DMS53 (cell line): ENCODE results near the gene SNX22.
A peak's percentile ranks its signal among the peaks of the same experiment; 100 is the strongest.

Source experiments
- DNase-seq: peaks from one replicate; lab custom pipeline; 2025; lab: John Stamatoyannopoulos, UW

Gene SNX22

DNA sequence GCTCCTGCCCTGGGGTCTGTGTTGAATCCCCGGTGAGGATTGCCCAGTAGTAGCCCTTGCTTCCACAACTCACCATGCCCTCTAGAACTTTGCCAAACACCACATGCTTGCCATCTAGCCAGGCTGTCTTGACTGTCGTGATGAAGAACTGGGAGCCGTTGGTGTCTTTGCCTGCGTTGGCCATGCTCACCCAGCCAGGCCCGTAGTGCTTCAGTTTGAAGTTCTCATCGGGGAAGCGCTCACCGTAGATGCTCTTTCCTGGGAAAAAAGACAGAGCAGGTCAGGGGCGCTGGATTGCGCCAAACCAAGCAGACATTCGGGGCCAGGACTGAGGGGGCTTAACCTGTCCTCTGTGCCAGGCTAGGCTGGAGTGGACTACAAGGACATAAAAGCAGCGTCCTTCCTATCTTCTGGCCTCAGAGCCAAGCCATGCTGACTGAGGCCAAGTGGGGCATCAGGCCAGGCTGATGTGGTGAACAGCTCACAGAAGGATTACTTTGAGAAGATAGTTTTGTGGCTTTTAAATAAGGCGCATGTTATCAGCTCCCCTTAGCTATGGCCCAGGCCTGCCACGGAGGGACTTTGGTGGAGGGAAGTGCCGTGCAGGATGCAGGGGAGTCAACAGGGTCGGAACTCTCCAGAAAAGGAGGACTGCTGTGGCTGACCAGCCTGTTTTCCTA lies 5.3 kb downstream of the SNX22 start:
- DNase-seq, result no peak

DNA sequence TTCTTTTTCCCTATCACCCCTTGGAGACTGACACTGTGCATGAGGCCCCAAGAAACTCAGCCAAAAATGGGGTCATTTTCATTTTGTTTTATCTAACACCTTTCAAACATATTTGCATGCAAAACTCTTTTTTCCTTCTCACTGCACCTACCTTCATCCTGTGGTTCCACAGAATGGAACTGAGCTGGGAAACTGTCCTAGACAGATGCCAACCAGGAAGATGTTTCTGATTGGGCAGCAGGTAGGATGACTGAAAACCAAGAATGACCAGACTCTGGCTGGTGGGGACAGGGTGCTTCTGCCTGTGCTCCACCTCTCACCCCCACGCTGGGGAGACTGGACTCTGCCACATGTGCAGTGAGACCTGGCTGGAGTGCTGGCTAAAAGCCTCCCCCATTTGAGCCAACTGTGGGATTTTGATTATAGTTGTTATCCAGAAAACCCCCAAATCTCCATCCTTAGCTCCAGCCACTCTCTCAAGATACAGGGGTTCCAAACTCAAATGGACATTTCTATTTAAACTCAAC lies 6.1 kb downstream of the SNX22 start:
- DNase-seq, result no peak

- DNase-seq, result no peak
Measured at GRCh38 chr15:64158363-64159134, 7.0 kb downstream of the SNX22 start.

DNA sequence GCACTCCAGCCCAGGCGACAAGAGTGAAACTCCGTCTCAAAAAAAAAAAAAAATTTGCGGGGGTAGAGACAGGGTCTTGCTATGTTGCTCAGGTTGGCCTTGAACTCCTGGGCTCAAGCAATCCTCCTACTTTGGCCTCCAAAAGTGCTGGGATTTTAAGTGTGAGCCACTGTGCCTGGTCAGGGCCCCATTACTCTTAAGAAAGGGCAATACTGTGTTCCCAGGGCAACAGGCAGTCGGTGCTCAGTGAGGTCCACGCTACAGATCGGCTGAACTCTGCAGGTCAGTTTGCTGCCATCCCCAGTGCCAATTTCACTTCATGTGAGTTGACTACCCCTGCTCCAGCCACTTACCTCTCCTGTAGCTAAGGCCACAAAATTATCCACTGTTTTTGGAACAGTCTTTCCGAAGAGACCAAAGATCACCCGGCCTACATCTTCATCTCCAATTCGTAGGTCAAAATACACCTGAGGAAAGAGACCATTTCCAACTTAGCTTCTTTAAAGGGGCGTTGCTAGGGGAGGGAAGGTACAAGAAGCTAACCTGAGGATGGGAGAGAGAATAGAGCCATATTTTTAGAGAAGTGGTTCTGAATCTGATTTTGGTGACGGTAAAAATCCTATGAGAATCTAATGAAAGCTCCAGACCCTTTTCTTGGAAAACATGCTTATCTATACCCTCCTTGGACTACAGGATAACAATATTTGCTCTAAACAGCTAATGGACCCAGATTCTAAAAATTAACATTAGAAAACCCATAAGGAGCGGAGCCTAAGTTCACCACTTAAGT lies 10.4 kb downstream of the SNX22 start:
- DNase-seq, result peak; percentile 27

DNA sequence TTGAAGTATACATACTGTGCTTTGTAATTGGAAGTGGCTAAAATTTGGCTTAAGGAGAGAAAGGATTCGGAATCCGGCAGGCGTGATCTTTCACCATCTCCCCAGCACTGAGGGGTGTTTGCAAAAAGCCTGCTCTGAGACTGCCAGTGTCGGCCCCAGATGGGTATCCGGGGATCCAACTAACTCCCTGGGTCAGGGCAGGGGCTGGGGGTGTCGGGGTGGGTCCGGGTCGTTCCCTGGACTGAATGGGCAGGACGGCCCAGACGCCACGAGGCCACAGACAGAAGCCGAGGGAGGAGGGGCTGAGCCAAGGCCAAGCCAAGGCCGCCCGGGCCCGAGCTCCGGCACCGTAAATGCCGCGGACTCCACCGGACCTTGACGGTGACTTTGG lies 10.9 kb downstream of the SNX22 start:
- DNase-seq, result no peak

DNA sequence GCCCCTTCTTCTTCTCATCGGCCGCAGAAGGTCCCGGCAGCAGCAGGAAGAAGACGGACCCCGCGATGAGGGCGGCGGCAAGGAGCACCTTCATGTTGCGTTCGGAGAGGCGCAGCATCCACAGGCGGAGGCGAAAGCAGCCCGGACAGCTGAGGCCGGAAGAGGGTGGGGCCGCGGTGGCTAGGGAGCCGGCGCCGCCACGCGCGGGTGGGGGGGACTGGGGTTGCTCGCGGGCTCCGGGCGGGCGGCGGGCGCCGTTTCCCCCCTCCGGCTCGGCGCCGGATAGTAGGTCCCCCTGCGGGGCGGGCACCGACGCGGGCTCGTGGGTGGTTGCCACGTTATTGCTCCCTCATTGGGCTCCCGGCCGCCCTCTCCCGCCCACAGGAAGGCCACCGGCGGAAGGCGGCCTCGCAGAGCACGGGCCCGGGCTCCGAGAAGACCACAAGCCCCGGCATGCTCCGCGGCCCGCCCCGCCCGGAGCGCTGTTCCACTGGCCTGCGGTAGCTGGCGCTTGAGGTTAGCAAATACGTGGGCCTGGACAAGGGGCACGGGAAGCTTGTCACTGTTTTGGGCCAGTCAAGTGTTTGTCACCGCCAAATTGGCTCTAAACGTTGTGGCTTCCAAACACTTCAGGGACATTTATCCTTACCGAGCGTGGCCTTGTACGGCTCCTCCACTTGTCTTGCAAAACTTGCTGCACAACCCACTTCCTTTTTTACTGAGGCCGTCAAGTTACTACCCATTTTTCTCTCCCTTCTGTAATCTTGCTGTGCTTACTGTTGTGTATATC lies 11.5 kb downstream of the SNX22 start, which contains the start of gene PPIB:
Gene PPIB, minus strand, starts transcription at position 154 of the 790 bp plus-strand sequence. Its CDS starts 36 bp downstream, at position 118.
- DNase-seq, result peak; percentile 98

DNA sequence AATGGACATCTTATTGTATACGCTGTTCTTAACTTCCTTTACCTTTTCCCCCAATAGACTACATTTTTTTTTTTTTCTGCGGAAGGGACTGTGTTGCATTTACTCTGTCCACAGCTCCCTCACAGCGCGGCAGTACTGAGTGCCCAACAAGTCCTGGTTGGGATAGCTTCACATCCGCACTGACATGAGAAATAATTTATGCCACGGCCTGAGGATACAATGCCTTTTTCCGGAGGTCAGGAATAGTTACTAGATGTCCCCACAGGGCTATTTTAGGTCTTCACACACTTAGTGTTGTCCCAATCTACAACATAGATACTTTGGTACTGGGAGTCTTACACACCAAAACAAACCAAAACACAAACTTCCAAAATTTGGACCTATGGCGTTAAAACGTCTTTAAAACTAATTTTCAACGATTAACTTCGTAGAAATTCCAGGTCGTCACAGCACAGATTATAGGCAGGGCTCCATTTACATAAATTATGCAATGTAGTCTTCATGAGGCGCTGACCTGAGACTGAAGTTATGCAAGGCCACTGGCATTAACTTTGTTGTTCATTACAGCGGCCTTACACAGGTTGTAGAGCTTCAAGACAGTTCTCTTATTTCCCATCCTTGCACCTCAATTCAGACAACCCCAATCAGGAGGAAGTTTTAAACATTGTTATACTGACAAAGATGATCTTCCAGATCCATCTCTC lies 12.3 kb downstream of the SNX22 start:
- DNase-seq, result peak; percentile 69

DNA sequence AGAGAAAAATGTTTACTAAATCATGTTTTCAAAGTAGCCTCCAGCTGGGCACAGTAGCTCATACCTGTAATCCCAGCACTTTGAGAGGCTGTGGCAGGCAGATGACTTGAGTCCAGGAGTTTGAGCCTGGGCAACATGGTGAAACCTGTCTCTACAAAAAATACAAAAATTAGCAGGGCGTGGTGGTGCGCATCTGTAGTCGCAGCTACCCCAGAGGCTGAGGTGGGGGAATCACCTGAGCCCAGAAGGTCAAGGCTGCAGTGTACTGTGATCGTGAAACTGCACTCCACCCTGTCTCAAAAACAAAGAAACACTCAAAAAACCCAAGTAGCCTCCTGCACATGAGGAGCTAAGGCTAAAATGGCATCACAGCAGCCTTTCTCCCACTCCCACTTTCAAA lies 12.9 kb downstream of the SNX22 start:
- DNase-seq, result no peak

- no peak for DNase-seq
Measured at GRCh38 chr15:64166102-64166890, 14.8 kb downstream of the SNX22 start.

- no peak for DNase-seq
Measured at GRCh38 chr15:64180235-64180824, 28.8 kb downstream of the SNX22 start.

- DNase-seq, result no peak
Measured at GRCh38 chr15:64182859-64183370, 31.4 kb downstream of the SNX22 start.

DNA sequence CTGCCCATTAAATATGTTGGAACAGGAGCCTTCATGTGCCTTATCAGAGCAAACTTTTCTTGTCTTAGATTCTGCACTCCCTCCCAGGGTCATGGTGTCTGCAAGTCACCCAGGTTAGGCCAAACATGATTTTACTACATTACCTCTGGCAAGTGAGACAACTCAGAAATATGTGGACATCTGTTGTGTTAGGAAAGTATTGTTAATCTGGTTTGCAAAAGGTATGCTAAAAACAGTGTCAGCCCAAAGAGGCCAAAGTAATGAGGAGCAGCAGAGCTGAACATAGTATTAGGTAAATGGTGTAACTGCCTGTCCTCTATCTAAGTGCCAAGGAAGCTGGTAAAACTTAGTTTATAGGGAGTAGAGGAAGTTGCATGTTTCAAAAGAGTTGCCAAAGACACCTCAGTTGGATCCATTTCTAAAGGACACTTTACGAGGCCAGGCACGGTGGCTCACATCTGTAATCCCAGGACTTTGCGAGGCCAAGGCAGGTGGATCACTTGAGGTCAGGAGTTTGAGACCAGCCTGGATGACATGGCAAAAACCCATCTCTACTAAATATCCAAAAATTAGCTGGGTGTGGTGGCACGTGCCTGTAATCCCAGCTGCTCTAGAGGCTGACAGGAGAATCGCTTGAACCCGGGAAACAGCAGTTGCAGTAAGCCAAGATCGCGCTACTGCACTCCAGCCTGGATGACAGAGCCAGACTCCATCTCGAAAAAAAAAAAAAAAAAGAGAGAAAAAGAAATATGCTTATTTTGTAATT lies 33.8 kb downstream of the SNX22 start:
- DNase-seq, result no peak

GRCh38 chr15:64187396-64188191 lies 36.1 kb downstream of the SNX22 start:
- DNase-seq, result no peak

- DNase-seq, result no peak
Measured at GRCh38 chr15:64191971-64192830, 40.7 kb downstream of the SNX22 start.

DNA sequence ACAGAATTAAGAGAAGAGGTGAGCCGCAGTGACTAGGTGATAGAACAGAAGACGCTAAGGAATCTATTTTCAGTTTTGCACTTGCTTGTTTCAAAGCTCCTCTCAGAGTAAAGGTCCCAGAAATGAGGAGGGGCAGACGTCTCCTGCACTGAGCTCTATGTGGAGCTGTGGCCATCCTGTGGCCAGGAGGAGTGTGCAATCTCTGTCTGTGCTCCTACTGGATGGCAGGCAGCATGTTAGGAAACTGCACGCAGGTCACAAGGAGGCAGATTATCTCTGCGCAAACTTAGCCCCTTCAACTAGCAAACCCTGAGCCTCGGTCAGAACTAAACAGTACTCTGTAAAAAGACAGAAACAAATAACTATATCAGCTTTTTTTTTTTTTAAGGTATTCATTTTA lies 42.4 kb downstream of the SNX22 start:
- no peak for DNase-seq

DNA sequence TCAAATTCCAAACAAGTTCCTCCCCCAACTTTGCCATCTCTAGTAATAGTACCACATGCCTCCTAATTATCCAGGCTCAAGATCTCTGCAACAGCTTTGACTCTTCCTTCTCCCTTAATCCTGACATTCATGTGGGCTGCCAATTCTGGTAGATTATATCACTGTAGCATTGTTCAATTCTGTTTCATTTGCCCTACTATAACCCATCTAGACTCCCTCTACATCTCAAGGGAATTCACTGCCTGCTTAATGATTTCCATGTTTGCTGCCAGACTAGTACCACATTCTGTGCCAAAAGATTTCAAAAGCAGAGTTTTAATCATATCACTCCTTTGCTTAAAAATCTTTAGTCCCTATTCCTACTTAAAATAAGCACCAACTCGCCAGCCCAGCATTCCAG lies 45.9 kb downstream of the SNX22 start:
- DNase-seq, result no peak

GRCh38 chr15:64205202-64205601 lies 53.7 kb downstream of the SNX22 start:
- no peak for DNase-seq
